GM19438 (cell line): Measurements from ENCODE around the gene TET1.
"Not testable (repeated sequence)": the region's sequence is repeated elsewhere in the genome, so short reads cannot be mapped to it uniquely, and the experiment has no call there.

Source experiments
- ATAC-seq: cut with Tn5 transposase; IDR thresholded peaks from one replicate; pipeline ENCODE4 v1.9.1; 2021; ENCODE audit warnings: low read depth; ENCODE audit not compliant: unreplicated experiment

The TET1 gene

GRCh38 chr10:68560186-68560942 lies at the start of gene TET1:
TET1 (plus strand) TSS chr10:68560337; CDS start chr10:68572339, 12,002 bp downstream.
- no peak for ATAC-seq

- ATAC-seq, result not testable (repeated sequence)
These were observed 43.9 kb upstream of the TET1 start for GRCh38 chr10:68516216-68516615.

- no peak for ATAC-seq
These were observed 43.4 kb upstream of the TET1 start for GRCh38 chr10:68516766-68517165.

GRCh38 chr10:68517188-68517587 lies 42.9 kb upstream of the TET1 start:
- ATAC-seq, result no peak

- not testable (repeated sequence) for ATAC-seq
These were observed 41.5 kb upstream of the TET1 start for GRCh38 chr10:68518609-68519008.

DNA sequence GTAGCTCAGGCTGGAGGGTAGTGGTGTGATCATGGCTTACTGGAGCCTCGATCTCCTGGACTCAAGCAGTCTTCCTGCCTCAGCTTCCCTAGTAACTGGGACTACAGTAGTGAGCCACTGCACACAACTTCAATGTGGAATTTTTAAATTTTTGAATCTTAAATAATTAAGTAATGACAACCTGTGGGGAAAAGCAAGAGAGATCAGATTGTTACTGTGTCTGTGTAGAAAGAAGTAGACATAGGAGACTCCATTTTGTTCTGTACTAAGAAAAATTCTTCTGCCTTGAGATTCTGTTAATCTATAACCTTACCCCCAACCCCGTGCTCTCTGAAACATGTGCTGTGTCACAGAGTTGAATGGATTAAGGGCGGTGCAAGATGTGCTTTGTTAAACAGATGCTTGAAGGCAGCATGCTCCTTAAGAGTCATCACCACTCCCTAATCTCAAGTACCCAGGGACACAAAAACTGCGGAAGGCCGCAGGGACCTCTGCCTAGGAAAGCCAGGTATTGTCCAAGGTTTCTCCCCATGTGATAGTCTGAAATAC lies 34.6 kb upstream of the TET1 start:
- not testable (repeated sequence) for ATAC-seq

DNA sequence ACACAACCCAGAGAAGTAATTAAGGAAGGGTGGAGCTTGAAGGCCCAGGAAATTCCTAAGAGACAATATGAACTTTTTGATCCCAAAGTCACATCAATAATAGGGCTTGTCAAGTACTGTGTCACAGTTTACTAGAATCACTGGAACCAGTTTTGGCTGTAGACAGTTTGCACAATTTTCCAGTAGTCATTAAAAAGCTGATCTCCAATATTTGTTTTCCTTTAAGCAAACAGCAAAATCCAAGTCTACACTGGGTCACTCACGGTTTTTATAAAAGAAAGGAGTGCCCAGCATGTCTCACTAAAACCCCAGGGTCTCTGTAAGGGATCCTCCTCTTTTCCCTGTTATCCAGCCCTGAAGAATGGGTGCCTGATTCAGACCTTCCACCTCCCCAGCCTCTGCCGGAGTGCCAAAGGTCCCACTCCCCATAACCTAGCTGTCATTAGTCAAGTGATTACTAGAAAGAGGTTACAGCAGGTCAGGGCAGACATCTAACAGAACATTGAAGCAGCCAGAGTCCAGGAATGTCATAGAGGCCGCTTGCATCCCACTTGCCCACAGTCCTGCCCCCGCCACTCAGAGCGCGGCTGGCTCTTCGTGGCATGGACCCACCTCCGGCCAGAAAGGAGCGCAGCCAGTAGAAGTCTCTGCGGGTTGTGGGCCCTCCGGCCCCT lies 33.4 kb upstream of the TET1 start:
- peak; percentile 51 for ATAC-seq

- ATAC-seq, result no peak
These were observed 23.2 kb upstream of the TET1 start for GRCh38 chr10:68536973-68537372.

DNA sequence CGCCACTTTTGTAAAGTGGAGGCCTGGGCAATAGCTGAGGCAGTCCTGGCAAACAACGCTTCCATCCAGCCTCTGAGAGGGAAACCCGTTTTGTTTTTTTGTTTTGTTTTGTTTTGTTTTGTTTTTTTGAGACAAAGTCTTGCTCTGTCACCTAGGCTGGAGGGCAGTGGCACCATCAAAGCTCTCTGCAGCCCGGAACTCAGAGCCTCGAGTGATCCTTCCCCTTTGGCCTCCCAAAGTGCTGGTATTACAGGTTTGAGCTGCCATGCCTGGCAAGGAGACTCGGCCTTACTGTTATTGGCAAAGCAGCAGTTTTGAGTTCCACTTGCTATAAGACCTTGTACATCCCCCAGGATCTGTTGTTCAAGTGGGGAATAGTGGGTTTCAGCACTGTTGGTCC lies 22.3 kb upstream of the TET1 start:
- no peak for ATAC-seq

DNA sequence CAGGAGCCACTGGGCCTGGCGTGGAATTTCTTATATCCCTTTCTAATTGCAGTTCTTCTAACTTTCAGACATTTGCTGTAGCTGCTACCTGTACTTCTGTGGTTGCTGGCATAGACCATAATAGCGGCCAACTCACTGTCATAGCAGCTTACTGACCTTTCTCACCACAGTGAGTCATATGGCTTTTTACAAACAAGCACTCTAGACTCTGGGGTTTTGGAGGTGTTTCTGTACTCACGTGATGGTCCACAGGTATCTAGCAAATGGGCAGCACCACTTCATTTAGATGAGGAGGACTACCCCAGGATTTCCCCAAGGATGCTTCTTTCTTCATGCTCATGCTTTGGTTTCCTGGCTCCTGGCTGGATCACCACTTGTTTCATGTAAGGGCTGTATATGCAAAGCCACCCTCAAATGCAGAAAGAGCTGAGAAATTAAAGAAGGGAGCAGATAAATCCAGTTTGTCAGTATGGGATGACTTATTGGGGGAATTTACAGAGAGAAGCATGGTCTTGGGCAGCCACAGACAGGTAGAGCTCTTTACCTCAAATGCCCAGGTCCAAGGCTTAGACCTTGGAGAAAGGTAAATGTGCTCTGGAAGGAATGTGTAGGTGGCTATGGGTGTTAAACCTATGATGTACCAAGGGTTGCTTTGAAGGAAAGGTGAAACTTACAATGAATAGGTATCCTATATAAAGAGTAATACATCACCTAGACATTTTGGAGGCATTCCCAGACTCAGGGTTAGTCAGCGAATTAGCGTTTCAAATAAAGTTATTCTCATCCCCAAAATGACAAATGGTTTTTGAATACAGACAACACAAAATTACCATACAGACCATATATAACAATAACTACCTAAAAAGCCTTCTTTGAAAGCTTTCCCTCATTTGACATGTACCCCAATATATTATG lies 16.9 kb upstream of the TET1 start:
- no peak for ATAC-seq

- ATAC-seq, result no peak
These were observed 9.3 kb upstream of the TET1 start for GRCh38 chr10:68550747-68551411.

DNA sequence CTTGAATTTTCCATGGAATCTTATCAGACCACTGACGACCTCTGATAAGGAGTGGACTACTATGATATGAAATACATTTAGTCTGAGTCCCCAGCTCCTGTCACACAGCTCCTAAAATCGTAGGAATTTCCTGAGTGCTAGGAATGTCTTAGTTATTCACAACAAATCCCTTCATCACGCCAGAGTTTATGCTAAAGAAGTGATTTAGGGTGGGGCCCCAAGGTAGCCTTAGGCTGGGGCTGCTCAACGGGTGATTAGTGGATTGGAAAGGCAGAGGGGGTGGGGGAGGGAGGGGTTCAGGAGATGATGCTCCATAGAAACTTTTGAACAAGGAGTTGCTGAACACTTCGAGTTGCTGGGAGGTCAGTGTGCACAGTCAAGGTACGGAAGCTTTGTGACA lies 7.0 kb upstream of the TET1 start:
- no peak for ATAC-seq

- ATAC-seq, result no peak
These were observed 6.5 kb upstream of the TET1 start for GRCh38 chr10:68553599-68553998.

GRCh38 chr10:68558478-68558877 lies 1.7 kb upstream of the TET1 start:
- ATAC-seq, result no peak

DNA sequence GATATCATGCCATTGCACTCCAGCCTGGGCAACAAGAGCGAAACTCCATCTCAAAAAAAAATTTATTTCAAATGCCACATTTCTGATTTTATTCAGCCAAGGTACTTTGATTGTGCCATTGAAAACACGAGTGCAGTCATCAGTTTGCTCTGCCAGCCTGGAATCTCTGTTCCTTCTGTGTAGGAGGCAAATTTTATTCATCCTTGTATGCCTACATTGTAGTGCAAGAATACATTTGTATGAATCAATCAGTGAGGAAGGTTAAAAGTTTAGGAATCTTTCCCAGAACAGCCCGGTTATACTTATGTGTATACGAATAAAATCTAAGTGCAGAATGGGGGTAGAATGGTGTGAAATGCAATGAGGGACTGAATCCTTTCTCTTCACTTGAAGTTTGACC lies 886 bp upstream of the TET1 start:
- ATAC-seq, result no peak

GRCh38 chr10:68559841-68560185 lies 324 bp upstream of the TET1 start:
- no peak for ATAC-seq

DNA sequence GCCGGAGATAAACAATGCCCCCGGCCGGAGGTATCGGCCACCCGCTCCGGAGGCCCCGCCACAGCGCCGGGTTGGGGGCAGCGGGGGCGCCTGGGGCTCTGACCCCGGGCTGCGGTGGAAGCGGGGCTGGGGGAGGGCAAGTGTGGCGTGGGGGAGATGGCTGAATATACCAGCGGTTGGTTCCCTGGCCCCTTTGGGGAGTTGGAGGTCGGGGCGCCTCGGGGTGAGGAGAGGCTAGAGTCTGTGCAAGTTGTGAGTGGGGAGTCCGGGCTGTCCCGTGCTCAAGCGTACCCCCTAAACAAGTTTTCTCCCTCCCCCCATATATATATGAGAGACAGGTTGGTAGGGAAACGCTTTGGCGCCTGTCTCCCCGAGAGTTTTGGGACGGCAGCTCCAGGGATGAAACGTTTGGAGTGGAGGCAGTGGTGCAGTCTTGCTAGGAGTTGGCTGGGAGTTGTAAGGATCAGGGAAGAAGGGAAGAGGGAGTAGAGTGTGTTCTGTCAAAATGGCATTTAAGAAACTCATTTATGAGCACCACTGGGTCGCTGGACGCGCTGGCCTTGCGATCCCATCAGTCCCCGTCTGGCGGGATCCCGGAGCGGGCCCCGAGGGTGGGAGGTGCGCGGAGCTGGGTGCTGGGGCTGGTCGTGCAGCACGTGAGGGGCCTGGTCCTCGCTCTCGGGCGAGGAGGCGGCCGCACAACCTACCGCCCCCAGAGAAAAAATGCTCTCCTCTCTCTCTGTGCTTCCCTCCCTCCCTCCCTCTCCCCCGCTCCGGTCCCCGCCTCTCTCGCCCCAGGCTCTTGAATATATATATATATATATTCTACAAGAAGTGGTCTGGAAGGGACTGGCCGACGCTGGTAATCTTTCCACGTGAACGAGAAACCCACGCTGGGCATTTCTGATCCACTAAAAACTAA lies 1.1 kb downstream of the TET1 start:
- ATAC-seq, result no peak

DNA sequence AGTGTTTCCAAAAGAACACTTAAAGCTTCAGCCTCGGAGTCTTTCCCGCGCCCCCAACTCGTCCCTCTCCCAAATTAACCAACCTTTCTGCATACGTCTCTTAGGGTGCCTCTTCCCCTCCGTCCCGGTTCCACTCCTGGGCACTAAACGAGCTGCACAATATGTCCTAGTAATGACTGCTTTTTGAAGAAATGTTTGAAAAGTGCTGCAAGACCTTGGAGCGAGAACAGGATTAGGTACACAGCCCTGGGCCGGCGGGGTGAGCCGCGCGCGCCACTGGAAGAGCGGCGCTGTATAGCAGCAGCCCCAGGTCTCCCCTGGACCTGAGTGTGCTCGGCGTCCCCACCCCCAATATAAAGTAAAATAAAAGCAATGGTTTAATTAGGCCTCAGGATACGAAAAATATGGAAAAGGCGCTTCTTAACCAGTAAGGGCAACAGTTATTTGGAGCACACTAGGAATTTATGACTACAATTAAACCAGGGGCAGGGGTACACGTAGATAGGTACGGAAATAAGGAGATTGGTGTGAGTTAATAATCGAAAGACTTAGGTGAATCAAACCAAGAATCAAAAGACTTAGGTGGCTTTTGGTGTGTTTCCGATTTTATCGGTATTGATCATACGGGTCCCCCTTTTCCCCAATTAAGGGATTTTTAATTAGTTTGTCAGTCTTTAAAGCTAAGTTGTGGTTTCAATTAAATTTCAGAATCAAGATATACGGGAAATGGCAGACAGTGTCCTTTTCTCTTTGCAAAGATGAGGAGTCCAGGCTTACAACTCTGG lies 1.9 kb downstream of the TET1 start:
- ATAC-seq, result no peak
